K562 (cell line): ENCODE results near the gene SEC23A. TPM values are rescaled to one million over a fixed set of nuclear protein-coding genes. Genes with fewer than 3 reads are reported as not detected.
A peak's percentile ranks its signal among the peaks of the same experiment; 100 is the strongest.

Experiments used
- ATAC-seq: fragments of 200-7000 bp; cut with Tn5 transposase; 3 replicates; pipeline ENCODE4 v1.9.1; 2020; ENCODE audit warnings: moderate library complexity
- BruUV-seq: library from RNA; stranded (reverse); fragments of 400-500 nt; replicated peaks from 2 replicates; lab custom pipeline; 2021; lab: Mats Ljungman, UMichigan
- CTCF ChIA-PET: fragments of 300-600 bp; formaldehyde crosslinking; extraction: SDS; loops from one replicate; lab custom pipeline; 2021; ENCODE audit warnings: low intra/inter-chr PET ratio; lab: Yijun Ruan, JAX
- POLR2A ChIA-PET: fragments of 300-600, 350-650 bp; sonication (Branson Sonifier 250); formaldehyde crosslinking; extraction: SDS; loops from one replicate; lab custom pipeline; 2021; ENCODE audit warnings: antibody characterized with exemption, inconsistent platforms; lab: Yijun Ruan, JAX
- DNase-seq, 4 experiments: peaks; one replicate each; pipeline versions ENCODE4 v3.0.0 to v3.0.0-alpha.2; 2011 to 2018; ENCODE audit warnings: low spot score in 3 of 4, mixed read lengths in 3 of 4; ENCODE audit errors: extremely low read depth in 1 of 4
- FAIRE-seq: peaks from 2 replicates; lab custom pipeline; 2011; peaks lifted over from hg19 to GRCh38; lab: Jason Lieb, UNC
- H2AFZ ChIP-seq: 2 replicates; pipeline ENCODE4 v1.6.0; 2011; ENCODE audit warnings: low read depth, low read length, control low read depth, inconsistent platforms
- H3K27ac ChIP-seq: fragments of 200-600 bp; 3 replicates; pipeline ENCODE4 v1.8.0; 2011; ENCODE audit warnings: low read depth, mild to moderate bottlenecking, control low read depth, inconsistent platforms, low read length, moderate library complexity, mixed read lengths; ENCODE audit errors: extremely low read depth
- H3K27me3 ChIP-seq, 2 experiments: fragments of 300-600 bp in 1 of 2; 2 replicates in 1 of 2; 3 replicates in 1 of 2; pipeline versions ENCODE4 v1.6.0 to v1.8.0; 2011; ENCODE audit warnings: inconsistent platforms in 2 of 2, low read length in 2 of 2, mild to moderate bottlenecking in 1 of 2, mixed read lengths in 1 of 2, moderate library complexity in 1 of 2; ENCODE audit not compliant: control insufficient read depth in 2 of 2, insufficient read depth in 2 of 2
- H3K36me3 ChIP-seq: fragments of 300-600 bp; 3 replicates; pipeline ENCODE4 v1.8.0; 2011; ENCODE audit warnings: mild to moderate bottlenecking, low read length, inconsistent platforms; ENCODE audit not compliant: control insufficient read depth, insufficient read depth
- H3K4me1 ChIP-seq, 2 experiments: fragments of 200-600 bp in 1 of 2; replicated peaks in 1 of 2; 2 replicates in 1 of 2; 3 replicates in 1 of 2; pipeline versions ENCODE4 v1.5.1 to v1.8.0; 2011; ENCODE audit warnings: inconsistent platforms in 2 of 2, low read length in 2 of 2, mild to moderate bottlenecking in 1 of 2, mixed read lengths in 1 of 2, moderate library complexity in 1 of 2; ENCODE audit not compliant: control insufficient read depth in 2 of 2, insufficient read depth in 2 of 2
- H3K4me2 ChIP-seq: 2 replicates; pipeline ENCODE4 v1.6.1; 2011; ENCODE audit warnings: low read length, control low read depth, inconsistent platforms, mixed read lengths; ENCODE audit not compliant: insufficient read depth
- H3K4me3 ChIP-seq: fragments of 200-600 bp; sonication (generic), shearing (Covaris generic); 2 replicates; pipeline ENCODE4 v1.5.1; 2016; ENCODE audit warnings: control low read depth, inconsistent platforms
- H3K79me2 ChIP-seq: fragments of 200-600 bp; 3 replicates; pipeline ENCODE4 v1.8.0; 2011; ENCODE audit warnings: low read length, inconsistent platforms; ENCODE audit not compliant: control insufficient read depth, insufficient read depth
- H3K9ac ChIP-seq, 2 experiments: 2 replicates each; pipeline versions ENCODE4 v1.6.0 to v1.6.1; 2011; ENCODE audit warnings: low read depth in 2 of 2, low read length in 2 of 2, control low read depth in 1 of 2, inconsistent platforms in 1 of 2, mild to moderate bottlenecking in 1 of 2, mixed read lengths in 1 of 2; ENCODE audit not compliant: insufficient read depth in 1 of 2
- H3K9me1 ChIP-seq: one replicate; pipeline ENCODE4 v1.6.0; 2011; ENCODE audit warnings: inconsistent platforms, mild to moderate bottlenecking, low read length, moderate library complexity; ENCODE audit not compliant: control insufficient read depth, insufficient read depth
- H3K9me3 ChIP-seq: replicated peaks from 2 replicates; pipeline ENCODE4 v1.5.1; 2011; ENCODE audit warnings: low read depth, low read length, inconsistent platforms; ENCODE audit not compliant: control insufficient read depth, insufficient read depth
- H4K20me1 ChIP-seq: replicated peaks from 2 replicates; pipeline ENCODE4 v1.6.1; 2011; ENCODE audit warnings: low read length, inconsistent platforms, mixed read lengths; ENCODE audit not compliant: control insufficient read depth, insufficient read depth
- CBX1 ChIP-seq: sonication (generic); IDR thresholded peaks from 2 replicates; pipeline ENCODE4 v1.6.1; 2016; ENCODE audit warnings: antibody characterized with exemption, low read depth, mild to moderate bottlenecking
- DIDO1 ChIP-seq: fragments of 450-650 bp; IDR thresholded peaks from 2 replicates; pipeline ENCODE4 v1.6.1; 2016; ENCODE audit warnings: low read depth, missing biosample characterization, missing genetic modification characterization
- DNMT1 ChIP-seq: fragments of 450-650 bp; IDR thresholded peaks from 2 replicates; pipeline ENCODE4 v1.6.1; 2016; ENCODE audit warnings: antibody characterized with exemption, mild to moderate bottlenecking
- ESRRA ChIP-seq: fragments of 450-650 bp; IDR thresholded peaks from 2 replicates; pipeline ENCODE4 v1.6.1; 2014; ENCODE audit warnings: low read depth, mild to moderate bottlenecking, moderate library complexity, borderline replicate concordance
- GATA2 ChIP-seq: sonication (generic); formaldehyde crosslinking; IDR thresholded peaks from 2 replicates; pipeline ENCODE4 v1.4.0; 2020; ENCODE audit warnings: mild to moderate bottlenecking, missing genetic modification reagents
- GTF2A2 ChIP-seq: IDR thresholded peaks from 2 replicates; pipeline ENCODE4 v1.6.1; 2016; ENCODE audit warnings: mild to moderate bottlenecking, missing genetic modification characterization, missing compliant biosample characterization
- MECOM ChIP-seq: fragments of 250-450 bp; sonication (Bioruptor Pico); IDR thresholded peaks from 2 replicates; pipeline ENCODE4 v1.8.0; 2022; ENCODE audit warnings: inconsistent platforms
- MED1 ChIP-seq: sonication (generic); formaldehyde crosslinking; IDR thresholded peaks from 2 replicates; pipeline ENCODE4 v1.8.1; 2023; ENCODE audit warnings: missing genetic modification reagents, borderline replicate concordance
- MXI1 ChIP-seq: IDR thresholded peaks from 2 replicates; pipeline ENCODE4 v1.6.1; 2011; ENCODE audit warnings: low read depth, mild to moderate bottlenecking, improper control_type of control experiment, low read length
- NRF1 ChIP-seq, 2 experiments: fragments of 450-650 bp; IDR thresholded peaks in 1 of 2; conservative IDR thresholded peaks in 1 of 2; 2 replicates each; pipeline ENCODE4 v1.6.1; 2014; ENCODE audit warnings: mild to moderate bottlenecking in 2 of 2
- RAD21 ChIP-seq, 2 experiments: fragments of 250-450 bp in 1 of 2; fragments of 450-650 bp in 1 of 2; sonication (Bioruptor Pico) in 1 of 2; formaldehyde crosslinking in 1 of 2; IDR thresholded peaks in 1 of 2; conservative IDR thresholded peaks in 1 of 2; 2 replicates each; pipeline versions ENCODE4 v1.4.0 to v1.8.0; 2020 to 2022; ENCODE audit warnings: mild to moderate bottlenecking in 2 of 2, moderate library complexity in 1 of 2
- RBFOX2 ChIP-seq: fragments of 200-400 bp; formaldehyde crosslinking; IDR thresholded peaks from 2 replicates; pipeline ENCODE4 v1.6.1; 2017; ENCODE audit warnings: low read depth, mild to moderate bottlenecking, low read length, moderate library complexity
- RFX1 ChIP-seq: fragments of 450-650 bp; IDR thresholded peaks from 2 replicates; pipeline ENCODE4 v1.6.1; 2016; ENCODE audit warnings: mild to moderate bottlenecking, moderate library complexity
- SMARCC2 ChIP-seq: fragments of 450-650 bp; IDR thresholded peaks from 2 replicates; pipeline ENCODE4 v1.6.1; 2017; ENCODE audit warnings: antibody characterized with exemption, moderate library complexity, mild to moderate bottlenecking, low read depth
- SRSF1 ChIP-seq: fragments of 200-400 bp; formaldehyde crosslinking; IDR thresholded peaks from 2 replicates; pipeline ENCODE4 v1.6.1; 2017; ENCODE audit warnings: mild to moderate bottlenecking, low read depth, low read length, moderate library complexity
- ZNF133 ChIP-seq: fragments of 250-450 bp; sonication (Bioruptor Pico); IDR thresholded peaks from 2 replicates; pipeline ENCODE4 v1.4.0; 2020; ENCODE audit warnings: mild to moderate bottlenecking
- ZNF232 ChIP-seq: sonication (generic); formaldehyde crosslinking; IDR thresholded peaks from 2 replicates; pipeline ENCODE4 v1.8.0; 2022; ENCODE audit warnings: mild to moderate bottlenecking, missing genetic modification reagents
- ZNF239 ChIP-seq: fragments of 250-450 bp; sonication (Bioruptor Pico); IDR thresholded peaks from 2 replicates; pipeline ENCODE4 v1.4.0; 2020; ENCODE audit warnings: mild to moderate bottlenecking
- ZNF707 ChIP-seq: fragments of 250-450 bp; sonication (Bioruptor Pico); conservative IDR thresholded peaks from 2 replicates; pipeline ENCODE4 v1.8.0; 2022; ENCODE audit warnings: inconsistent platforms, mild to moderate bottlenecking, moderate library complexity
- WGBS: fragments of 100-300 bp; shearing (Covaris generic); methylation state at CpG from one replicate; pipeline ENCODE4 v1.1.6; 2016; ENCODE audit warnings: low coverage, mixed read lengths; ENCODE audit not compliant: insufficient coverage; ENCODE audit errors: missing lambda C conversion rate; 5-methylcytosine and 5-hydroxymethylcytosine counted together
- in situ Hi-C: fragments of 300-500 bp; cut with MboI; formaldehyde crosslinking; loops from 4 replicates; pipeline ENCODE4 v1.15.0; 2018; ENCODE audit warnings: inconsistent platforms, mixed read lengths
- intact Hi-C: fragments of 100-400 bp; cut with micrococcal nuclease; formaldehyde crosslinking; loops from 2 replicates; pipeline ENCODE4 v1.14.2; 2022
- polyA plus RNA-seq, 8 experiments: library from polyadenylated mRNA; depleted of rRNA in 4 of 8; stranded (reverse) in 5 of 8; unstranded in 3 of 8; fragments of >200 nt; fragmentation: Nextera tagmentation in 2 of 8; fragmentation: Illumina TruSeq in 1 of 8; extraction: Ambion mirVana in 2 of 8; extraction: Trizol in 1 of 8; gene quantifications; 2 replicates each; pipeline versions ENCODE4 v1.2.1 to v1.2.3, GENCODE V29; 2011 to 2014; ENCODE audit warnings: inconsistent platforms in 1 of 8, missing spikeins in 1 of 8
- total RNA-seq, 7 experiments: library from RNA; depleted of rRNA in 6 of 7; stranded (reverse); fragments of >200 nt in 6 of 7; fragmentation: Illumina TruSeq in 2 of 7; extraction: Trizol in 2 of 7; gene quantifications; 2 replicates each; pipeline versions ENCODE4 v1.2.1 to v1.2.3, GENCODE V29; 2011 to 2021; ENCODE audit warnings: low replicate concordance in 1 of 7
- TF ChIP-seq, protein P1 (sequence below): sonication (generic); formaldehyde crosslinking; IDR thresholded peaks from 2 replicates; pipeline ENCODE4 v1.9.0; 2022; ENCODE audit warnings: mild to moderate bottlenecking, missing genetic modification reagents

The SEC23A gene
- total and polyA plus RNA-seq, 9 of the 15 experiments (the other 6 are each of a cell fraction or from before 2014, with no cell fraction given): 5.5 to 47.0 (median 14.5) TPM

DNA sequence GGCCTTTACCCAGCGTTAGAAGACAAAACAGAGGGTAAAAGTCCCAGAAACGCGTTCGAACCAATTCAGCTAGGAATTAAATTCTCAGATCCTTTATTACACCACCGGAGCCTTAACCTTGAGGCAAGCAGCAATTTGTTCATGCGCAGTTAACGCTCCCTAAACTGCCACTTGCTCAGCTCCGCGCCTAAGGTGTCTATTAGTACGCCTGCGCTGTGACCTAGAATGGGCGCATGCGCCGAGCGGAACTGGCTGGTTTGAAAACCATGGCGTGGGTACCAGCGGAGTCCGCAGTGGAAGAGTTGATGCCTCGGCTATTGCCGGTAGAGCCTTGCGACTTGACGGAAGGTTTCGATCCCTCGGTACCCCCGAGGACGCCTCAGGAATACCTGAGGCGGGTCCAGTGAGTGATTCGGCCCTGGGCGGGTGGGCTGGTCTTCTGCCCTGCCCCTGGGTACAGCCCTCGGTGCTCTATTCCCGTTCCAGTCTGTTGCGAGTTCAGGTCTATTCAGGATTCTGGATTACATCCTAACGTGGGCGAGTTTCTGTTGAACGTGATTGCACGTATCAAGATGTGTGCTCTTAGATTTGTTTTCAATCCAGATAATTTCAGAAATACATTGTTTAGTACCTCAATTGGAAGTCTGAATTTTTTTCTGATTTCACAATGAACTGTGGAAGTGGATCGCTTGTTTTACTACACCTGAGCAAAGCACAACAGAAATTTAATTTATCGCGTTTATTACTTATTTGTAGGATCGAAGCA is 11.2 kb upstream of the SEC23A start, which contains the start of gene GEMIN2:
GEMIN2 (plus strand) TSS at position 251 of the 766 bp plus-strand sequence; CDS start at position 267, 16 bp downstream.
- in situ Hi-C loops: loop anchor here (10.0 kb wide), 1 partner anchor 251 kb away; no protein-coding TSS in a partner anchor
- Histone ChIP-seq H3K27me3 (no peaks in the 10 kb centered on the region), H3K4me2 (peak within 1 kb of the TSS; percentile 77), H3K9ac (peak within 1 kb of the TSS; percentile 81 to 91), H2AFZ (peak within 1 kb of the TSS; percentile 96), H3K36me3 (peaks cover 25% of the 10 kb centered on the region; the same call in 2 of the 3 replicates), H3K9me3 (no peaks in the 10 kb centered on the region), H3K4me1 (peaks cover 0 to 4% of the 10 kb centered on the region in 2 experiments; a peak in 2 of 5 replicates), H3K9me1 (no peaks in the 10 kb centered on the region), H3K79me2 (peaks cover 16% of the 10 kb centered on the region), H4K20me1 (no peaks in the 10 kb centered on the region), H3K27ac (peak within 1 kb of the TSS; percentile 76), H3K4me3 (peak within 1 kb of the TSS; percentile 66)
- DNase-seq: peak; percentile 77 to 93 (median 86)
- BruUV-seq: TSS peak; percentile 66
- CTCF ChIA-PET: no interaction called here
- WGBS: 1% methylated on average over 39 of the region's 40 CpGs
- ATAC-seq: peak; percentile 96
- POLR2A ChIA-PET: interaction anchor here (0.7 to 1.4 kb wide), 6 partner anchors 11 to 153 kb away, joined by 3 to 6 read pairs (median 3); no protein-coding TSS in a partner anchor
- FAIRE-seq: peak; percentile 100
- intact Hi-C loops: loop anchor here (2.0 kb wide), 1 partner anchor 61 kb away; the partner anchor contains the start of gene PNN
- TF ChIP-seq ZNF232 (CRISPR knock-in tag): no peak
- no peak for TF ChIP-seq CBX1
- TF ChIP-seq GATA2 (CRISPR knock-in tag): no peak
- no peak for TF ChIP-seq ZNF707
- no peak for TF ChIP-seq RFX1
- TF ChIP-seq SRSF1: no peak
- no peak for TF ChIP-seq ESRRA
- TF ChIP-seq GTF2A2 (tag): no peak
- TF ChIP-seq RAD21 (CRISPR knock-in tag; conservative IDR thresholded peaks at IDR 0.05 in 1 of 2, IDR thresholded peaks at IDR 0.05 in 1 of 2): no peak
- TF ChIP-seq ZNF133: no peak
- TF ChIP-seq DIDO1 (tag): no peak
- TF ChIP-seq DNMT1: no peak
- TF ChIP-seq RBFOX2: peak; percentile 73
- TF ChIP-seq MECOM: no peak
- no peak for TF ChIP-seq MED1 (CRISPR knock-in tag)
- no peak for TF ChIP-seq ZNF239 (CRISPR knock-in tag)
- TF ChIP-seq SMARCC2: no peak
- peak; percentile 97 for TF ChIP-seq NRF1 (conservative IDR thresholded peaks at IDR 0.05 in 1 of 2, IDR thresholded peaks at IDR 0.05 in 1 of 2)
- TF ChIP-seq, protein P1, sequence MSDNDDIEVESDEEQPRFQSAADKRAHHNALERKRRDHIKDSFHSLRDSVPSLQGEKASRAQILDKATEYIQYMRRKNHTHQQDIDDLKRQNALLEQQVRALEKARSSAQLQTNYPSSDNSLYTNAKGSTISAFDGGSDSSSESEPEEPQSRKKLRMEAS: no peak
- TF ChIP-seq MXI1: no peak
